ENCODE measurements around the gene SEL1L.
A peak's percentile ranks its signal among the peaks of the same experiment; 100 is the strongest.

Gene SEL1L

GRCh38 chr14:81533536-81534343 lies at the start of gene SEL1L:
Gene SEL1L (minus strand): TSS chr14:81533853. CDS start chr14:81533744, 109 bp downstream.
- Histone ChIP-seq H3K4me1 (ENCODE audit: control insufficient read depth, insufficient read depth, low read length) (peaks cover 8% of the 10 kb centered on the region), H3K27me3 (ENCODE audit: control insufficient read depth in 1 of 2, insufficient read depth in 2 of 2, low read length in 2 of 2) (no peaks in the 10 kb centered on the region), H3K9me3 (ENCODE audit: control insufficient read depth in 2 of 2, low read length in 2 of 2) (no peaks in the 10 kb centered on the region), H3K4me3 (ENCODE audit: low read length in 2 of 2) (peak within 1 kb of the TSS; percentile 89 to 97), H3K36me3 (ENCODE audit: control insufficient read depth in 2 of 2, insufficient read depth in 2 of 2, low read length in 2 of 2) (no peaks in the 10 kb centered on the region), H3K9ac (ENCODE audit: low read length in 2 of 2) (peak within 1 kb of the TSS; percentile 82 to 89), H3K27ac (ENCODE audit: low read length) (no peak within 1 kb of the TSS)

- H3K27ac ChIP-seq (ENCODE audit: low read length), result no peak overlapping the region
- H3K9ac ChIP-seq (ENCODE audit: low read length in 2 of 2), result no peak overlapping the region
- no peak overlapping the region for H3K4me3 ChIP-seq (ENCODE audit: low read length in 2 of 2)
- no peaks in the 10 kb centered on the region for H3K36me3 ChIP-seq (ENCODE audit: control insufficient read depth in 2 of 2, insufficient read depth in 2 of 2, low read length in 2 of 2)
- no peaks in the 10 kb centered on the region for H3K4me1 ChIP-seq (ENCODE audit: control insufficient read depth, insufficient read depth, low read length)
- H3K9me3 ChIP-seq (ENCODE audit: control insufficient read depth in 2 of 2, low read length in 2 of 2), result no peaks in the 10 kb centered on the region
- H3K27me3 ChIP-seq (ENCODE audit: control insufficient read depth in 1 of 2, insufficient read depth in 2 of 2, low read length in 2 of 2), result no peaks in the 10 kb centered on the region
Measured at GRCh38 chr14:81582420-81582819, 48.8 kb upstream of the SEL1L start.

GRCh38 chr14:81579115-81579514 lies 45.5 kb upstream of the SEL1L start:
- Histone ChIP-seq H3K4me3 (ENCODE audit: low read length in 2 of 2) (no peak overlapping the region), H3K27me3 (ENCODE audit: control insufficient read depth in 1 of 2, insufficient read depth in 2 of 2, low read length in 2 of 2) (no peaks in the 10 kb centered on the region), H3K36me3 (ENCODE audit: control insufficient read depth in 2 of 2, insufficient read depth in 2 of 2, low read length in 2 of 2) (no peaks in the 10 kb centered on the region), H3K4me1 (ENCODE audit: control insufficient read depth, insufficient read depth, low read length) (no peaks in the 10 kb centered on the region), H3K9me3 (ENCODE audit: control insufficient read depth in 2 of 2, low read length in 2 of 2) (no peaks in the 10 kb centered on the region), H3K9ac (ENCODE audit: low read length in 2 of 2) (no peak overlapping the region), H3K27ac (ENCODE audit: low read length) (no peak overlapping the region)

GRCh38 chr14:81571437-81571836 lies 37.8 kb upstream of the SEL1L start:
- Histone ChIP-seq H3K4me3 (ENCODE audit: low read length in 2 of 2) (no peak overlapping the region), H3K27ac (ENCODE audit: low read length) (no peak overlapping the region), H3K9ac (ENCODE audit: low read length in 2 of 2) (no peak overlapping the region), H3K9me3 (ENCODE audit: control insufficient read depth in 2 of 2, low read length in 2 of 2) (no peaks in the 10 kb centered on the region), H3K4me1 (ENCODE audit: control insufficient read depth, insufficient read depth, low read length) (no peaks in the 10 kb centered on the region), H3K27me3 (ENCODE audit: control insufficient read depth in 1 of 2, insufficient read depth in 2 of 2, low read length in 2 of 2) (peaks cover 0 to 2% of the 10 kb centered on the region in 2 donors), H3K36me3 (ENCODE audit: control insufficient read depth in 2 of 2, insufficient read depth in 2 of 2, low read length in 2 of 2) (no peaks in the 10 kb centered on the region)

GRCh38 chr14:81567302-81567701 lies 33.6 kb upstream of the SEL1L start:
- H3K9me3 ChIP-seq (ENCODE audit: control insufficient read depth in 2 of 2, low read length in 2 of 2), result no peaks in the 10 kb centered on the region
- H3K27me3 ChIP-seq (ENCODE audit: control insufficient read depth in 1 of 2, insufficient read depth in 2 of 2, low read length in 2 of 2), result peaks cover 0 to 2% of the 10 kb centered on the region in 2 donors
- H3K4me3 ChIP-seq (ENCODE audit: low read length in 2 of 2), result no peak overlapping the region
- H3K27ac ChIP-seq (ENCODE audit: low read length), result no peak overlapping the region
- H3K4me1 ChIP-seq (ENCODE audit: control insufficient read depth, insufficient read depth, low read length), result no peaks in the 10 kb centered on the region
- H3K36me3 ChIP-seq (ENCODE audit: control insufficient read depth in 2 of 2, insufficient read depth in 2 of 2, low read length in 2 of 2), result no peaks in the 10 kb centered on the region
- no peak overlapping the region for H3K9ac ChIP-seq (ENCODE audit: low read length in 2 of 2)

- peaks cover 0 to 2% of the 10 kb centered on the region in 2 donors for H3K27me3 ChIP-seq (ENCODE audit: control insufficient read depth in 1 of 2, insufficient read depth in 2 of 2, low read length in 2 of 2)
- no peaks in the 10 kb centered on the region for H3K9me3 ChIP-seq (ENCODE audit: control insufficient read depth in 2 of 2, low read length in 2 of 2)
- H3K4me1 ChIP-seq (ENCODE audit: control insufficient read depth, insufficient read depth, low read length), result no peaks in the 10 kb centered on the region
- no peak overlapping the region for H3K27ac ChIP-seq (ENCODE audit: low read length)
- H3K9ac ChIP-seq (ENCODE audit: low read length in 2 of 2), result no peak overlapping the region
- H3K36me3 ChIP-seq (ENCODE audit: control insufficient read depth in 2 of 2, insufficient read depth in 2 of 2, low read length in 2 of 2), result no peaks in the 10 kb centered on the region
- no peak overlapping the region for H3K4me3 ChIP-seq (ENCODE audit: low read length in 2 of 2)
Measured at GRCh38 chr14:81565441-81566290, 32.0 kb upstream of the SEL1L start.

GRCh38 chr14:81562818-81563217 lies 29.2 kb upstream of the SEL1L start:
- Histone ChIP-seq H3K36me3 (ENCODE audit: control insufficient read depth in 2 of 2, insufficient read depth in 2 of 2, low read length in 2 of 2) (no peaks in the 10 kb centered on the region), H3K9ac (ENCODE audit: low read length in 2 of 2) (no peak overlapping the region), H3K27ac (ENCODE audit: low read length) (no peak overlapping the region), H3K27me3 (ENCODE audit: control insufficient read depth in 1 of 2, insufficient read depth in 2 of 2, low read length in 2 of 2) (peaks cover 0 to 2% of the 10 kb centered on the region in 2 donors), H3K4me3 (ENCODE audit: low read length in 2 of 2) (no peak overlapping the region), H3K9me3 (ENCODE audit: control insufficient read depth in 2 of 2, low read length in 2 of 2) (no peaks in the 10 kb centered on the region), H3K4me1 (ENCODE audit: control insufficient read depth, insufficient read depth, low read length) (no peaks in the 10 kb centered on the region)

GRCh38 chr14:81561084-81561775 lies 27.6 kb upstream of the SEL1L start:
- H3K4me1 ChIP-seq (ENCODE audit: control insufficient read depth, insufficient read depth, low read length), result no peaks in the 10 kb centered on the region
- no peaks in the 10 kb centered on the region for H3K36me3 ChIP-seq (ENCODE audit: control insufficient read depth in 2 of 2, insufficient read depth in 2 of 2, low read length in 2 of 2)
- H3K4me3 ChIP-seq (ENCODE audit: low read length in 2 of 2), result no peak overlapping the region
- no peaks in the 10 kb centered on the region for H3K27me3 ChIP-seq (ENCODE audit: control insufficient read depth in 1 of 2, insufficient read depth in 2 of 2, low read length in 2 of 2)
- H3K27ac ChIP-seq (ENCODE audit: low read length), result no peak overlapping the region
- H3K9ac ChIP-seq (ENCODE audit: low read length in 2 of 2), result no peak overlapping the region
- H3K9me3 ChIP-seq (ENCODE audit: control insufficient read depth in 2 of 2, low read length in 2 of 2), result no peaks in the 10 kb centered on the region

- no peaks in the 10 kb centered on the region for H3K36me3 ChIP-seq (ENCODE audit: control insufficient read depth in 2 of 2, insufficient read depth in 2 of 2, low read length in 2 of 2)
- no peak overlapping the region for H3K4me3 ChIP-seq (ENCODE audit: low read length in 2 of 2)
- no peaks in the 10 kb centered on the region for H3K9me3 ChIP-seq (ENCODE audit: control insufficient read depth in 2 of 2, low read length in 2 of 2)
- H3K9ac ChIP-seq (ENCODE audit: low read length in 2 of 2), result no peak overlapping the region
- H3K27me3 ChIP-seq (ENCODE audit: control insufficient read depth in 1 of 2, insufficient read depth in 2 of 2, low read length in 2 of 2), result no peaks in the 10 kb centered on the region
- no peaks in the 10 kb centered on the region for H3K4me1 ChIP-seq (ENCODE audit: control insufficient read depth, insufficient read depth, low read length)
- no peak overlapping the region for H3K27ac ChIP-seq (ENCODE audit: low read length)
Measured at GRCh38 chr14:81559385-81559784, 25.7 kb upstream of the SEL1L start.

GRCh38 chr14:81557146-81557545 lies 23.5 kb upstream of the SEL1L start:
- no peak overlapping the region for H3K4me3 ChIP-seq (ENCODE audit: low read length in 2 of 2)
- H3K27ac ChIP-seq (ENCODE audit: low read length), result no peak overlapping the region
- H3K9ac ChIP-seq (ENCODE audit: low read length in 2 of 2), result no peak overlapping the region
- no peaks in the 10 kb centered on the region for H3K27me3 ChIP-seq (ENCODE audit: control insufficient read depth in 1 of 2, insufficient read depth in 2 of 2, low read length in 2 of 2)
- H3K4me1 ChIP-seq (ENCODE audit: control insufficient read depth, insufficient read depth, low read length), result no peaks in the 10 kb centered on the region
- no peaks in the 10 kb centered on the region for H3K36me3 ChIP-seq (ENCODE audit: control insufficient read depth in 2 of 2, insufficient read depth in 2 of 2, low read length in 2 of 2)
- no peaks in the 10 kb centered on the region for H3K9me3 ChIP-seq (ENCODE audit: control insufficient read depth in 2 of 2, low read length in 2 of 2)
